PC-9 (cell line): ENCODE results near the gene CFAP119. TPM values are rescaled to one million over a fixed set of nuclear protein-coding genes. Genes with fewer than 3 reads are reported as not detected.

ENCODE experiments used
- BruUV-seq: library from RNA; stranded (reverse); fragments of 400-500 nt; replicated peaks from 2 replicates; lab custom pipeline; 2021; lab: Mats Ljungman, UMichigan
- CTCF ChIA-PET: fragments of 300-600 bp; sonication (Branson Sonifier 250); formaldehyde crosslinking; loops from one replicate; lab custom pipeline; 2022; ENCODE audit warnings: antibody characterized with exemption; lab: Charles Lee
- POLR2A ChIA-PET: fragments of 300-600 bp; sonication (Branson Sonifier 250); formaldehyde crosslinking; loops from one replicate; lab custom pipeline; 2022; ENCODE audit warnings: antibody characterized with exemption; ENCODE audit not compliant: unreplicated experiment; lab: Charles Lee
- DNase-seq, 2 experiments: peaks; one replicate each; pipeline versions ENCODE4 v3.0.0 to v3.0.0-alpha.2; 2015 to 2022; ENCODE audit warnings: mixed read lengths in 1 of 2
- H2AFZ ChIP-seq: fragments of 200-600 bp; sonication (generic); 2 replicates; pipeline ENCODE4 v1.8.1; 2017; ENCODE audit warnings: antibody characterized with exemption
- H3F3A ChIP-seq: fragments of 200-600 bp; sonication (generic); 2 replicates; pipeline ENCODE4 v1.8.1; 2017; ENCODE audit warnings: antibody characterized with exemption, mild to moderate bottlenecking, low read depth; ENCODE audit not compliant: insufficient read depth
- H3K27ac ChIP-seq: fragments of 200-600 bp; sonication (generic); 2 replicates; pipeline ENCODE4 v1.6.1; 2016; ENCODE audit warnings: mixed run types
- H3K27me3 ChIP-seq: fragments of 200-600 bp; sonication (generic); 2 replicates; pipeline ENCODE4 v1.6.1; 2016; ENCODE audit warnings: low read depth, mixed run types; ENCODE audit not compliant: insufficient read depth
- H3K36me3 ChIP-seq: fragments of 200-600 bp; sonication (generic); 2 replicates; pipeline ENCODE4 v1.6.1; 2016; ENCODE audit warnings: low read depth, mixed run types
- H3K4me1 ChIP-seq: fragments of 200-600 bp; sonication (generic); replicated peaks from 2 replicates; pipeline ENCODE4 v1.6.1; 2016; ENCODE audit warnings: mixed run types; ENCODE audit not compliant: insufficient read depth
- H3K4me2 ChIP-seq: fragments of 200-600 bp; sonication (generic); 2 replicates; pipeline ENCODE4 v1.6.1; 2017; ENCODE audit warnings: mixed run types
- H3K4me3 ChIP-seq: fragments of 200-600 bp; sonication (generic); 2 replicates; pipeline ENCODE4 v1.6.1; 2016; ENCODE audit warnings: mixed run types
- H3K79me2 ChIP-seq: fragments of 200-600 bp; sonication (generic); 2 replicates; pipeline ENCODE4 v1.6.1; 2017; ENCODE audit warnings: low read depth, mixed run types
- H3K9me2 ChIP-seq: fragments of 200-600 bp; sonication (generic); 2 replicates; pipeline ENCODE4 v1.8.1; 2017; ENCODE audit warnings: mild to moderate bottlenecking; ENCODE audit not compliant: insufficient read depth
- H3K9me3 ChIP-seq: fragments of 200-600 bp; sonication (generic); 2 replicates; pipeline ENCODE4 v1.8.1; 2016; ENCODE audit warnings: low read depth; ENCODE audit not compliant: insufficient read depth
- H4K20me1 ChIP-seq: fragments of 200-600 bp; sonication (generic); 2 replicates; pipeline ENCODE4 v1.8.1; 2017; ENCODE audit not compliant: insufficient read depth
- EZH2 ChIP-seq: fragments of 200-600 bp; sonication (generic); IDR thresholded peaks from 2 replicates; pipeline ENCODE4 v1.8.0; 2017; ENCODE audit warnings: antibody characterized with exemption, low read depth
- intact Hi-C: fragments of 100-400 bp; cut with micrococcal nuclease; formaldehyde crosslinking; loops from one replicate; pipeline ENCODE4 v1.10.0; 2022; ENCODE audit not compliant: unreplicated experiment
- total RNA-seq: library from RNA; stranded (reverse); gene quantifications from 2 replicates; pipeline ENCODE4 v1.2.3, GENCODE V29; 2021
- TF ChIP-seq, protein P1 (sequence below): fragments of 200-600 bp; sonication (generic); conservative IDR thresholded peaks from 2 replicates; pipeline ENCODE4 v1.6.1; 2017; ENCODE audit warnings: mixed run types, antibody characterized with exemption, mild to moderate bottlenecking, moderate library complexity

Gene CFAP119
- total RNA-seq, 1 experiment from 2014 or later = 19.9 TPM

DNA sequence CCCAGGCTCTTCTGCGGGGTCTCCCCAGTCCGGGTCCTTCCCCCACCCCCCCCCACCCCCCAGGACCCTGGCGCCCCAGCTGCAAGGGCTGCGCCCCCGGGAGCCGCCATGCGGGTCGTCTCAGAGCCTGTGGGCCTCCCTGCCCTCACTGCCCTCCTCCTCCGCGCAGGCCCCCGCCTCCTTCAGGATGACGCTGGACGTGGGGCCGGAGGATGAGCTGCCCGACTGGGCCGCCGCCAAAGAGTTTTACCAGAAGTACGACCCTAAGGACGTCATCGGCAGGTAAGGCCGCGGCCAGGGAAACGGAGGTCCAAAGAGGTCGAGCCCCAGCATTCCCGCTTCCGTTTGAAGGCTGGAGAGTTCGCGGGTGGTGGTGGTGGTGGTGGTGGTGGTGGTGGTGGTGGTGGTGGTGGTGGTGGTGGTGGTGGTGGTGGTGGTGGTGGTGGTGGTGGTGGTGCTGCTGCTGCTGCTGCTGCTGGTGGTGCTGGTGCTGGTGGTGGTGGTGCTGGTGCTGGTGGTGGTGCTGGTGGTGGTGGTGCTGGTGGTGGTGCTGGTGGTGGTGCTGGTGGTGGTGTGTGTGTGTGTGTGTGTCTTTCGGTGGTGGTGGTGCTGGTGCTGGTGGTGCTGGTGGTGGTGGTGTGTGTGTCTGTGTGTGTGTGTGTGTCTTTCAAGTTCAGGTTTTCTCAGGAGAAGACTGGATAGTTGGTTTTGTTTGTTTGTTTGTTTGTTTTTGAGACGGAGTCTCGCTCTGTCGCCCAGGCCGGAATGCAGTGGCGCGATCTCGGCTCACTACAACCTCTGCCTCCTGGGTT lies 13.0 kb downstream of the CFAP119 start:
- Histone ChIP-seq H3K27me3 (no peaks in the 10 kb centered on the region), H4K20me1 (no peaks in the 10 kb centered on the region), H3F3A (peaks cover 45% of the 10 kb centered on the region), H3K27ac (no peak overlapping the region), H3K9me3 (no peaks in the 10 kb centered on the region), H2AFZ (no peak overlapping the region), H3K4me1 (peaks cover 13% of the 10 kb centered on the region), H3K4me3 (peak overlapping the region; percentile 75), H3K79me2 (peaks cover 17% of the 10 kb centered on the region), H3K9me2 (no peaks in the 10 kb centered on the region), H3K4me2 (peak overlapping the region; percentile 73), H3K36me3 (peaks cover 26% of the 10 kb centered on the region)
- no peak for TF ChIP-seq EZH2
- TF ChIP-seq, protein P1, sequence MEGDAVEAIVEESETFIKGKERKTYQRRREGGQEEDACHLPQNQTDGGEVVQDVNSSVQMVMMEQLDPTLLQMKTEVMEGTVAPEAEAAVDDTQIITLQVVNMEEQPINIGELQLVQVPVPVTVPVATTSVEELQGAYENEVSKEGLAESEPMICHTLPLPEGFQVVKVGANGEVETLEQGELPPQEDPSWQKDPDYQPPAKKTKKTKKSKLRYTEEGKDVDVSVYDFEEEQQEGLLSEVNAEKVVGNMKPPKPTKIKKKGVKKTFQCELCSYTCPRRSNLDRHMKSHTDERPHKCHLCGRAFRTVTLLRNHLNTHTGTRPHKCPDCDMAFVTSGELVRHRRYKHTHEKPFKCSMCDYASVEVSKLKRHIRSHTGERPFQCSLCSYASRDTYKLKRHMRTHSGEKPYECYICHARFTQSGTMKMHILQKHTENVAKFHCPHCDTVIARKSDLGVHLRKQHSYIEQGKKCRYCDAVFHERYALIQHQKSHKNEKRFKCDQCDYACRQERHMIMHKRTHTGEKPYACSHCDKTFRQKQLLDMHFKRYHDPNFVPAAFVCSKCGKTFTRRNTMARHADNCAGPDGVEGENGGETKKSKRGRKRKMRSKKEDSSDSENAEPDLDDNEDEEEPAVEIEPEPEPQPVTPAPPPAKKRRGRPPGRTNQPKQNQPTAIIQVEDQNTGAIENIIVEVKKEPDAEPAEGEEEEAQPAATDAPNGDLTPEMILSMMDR = no peak
- CTCF ChIA-PET = no interaction called here
- intact Hi-C loops = loop anchor here (1.0 to 2.0 kb wide), 2 partner anchors 13 to 174 kb away; partner anchors contain the start of genes CFAP119, FBXL19 and RNF40
- POLR2A ChIA-PET = interaction anchor here (0.6 to 1.0 kb wide), 6 partner anchors 26 to 936 kb away, joined by 3 to 11 read pairs (median 4); no protein-coding TSS in a partner anchor
- BruUV-seq = no TSS peak
- DNase-seq = peak in 1 of 2 experiments; percentile 55

DNA sequence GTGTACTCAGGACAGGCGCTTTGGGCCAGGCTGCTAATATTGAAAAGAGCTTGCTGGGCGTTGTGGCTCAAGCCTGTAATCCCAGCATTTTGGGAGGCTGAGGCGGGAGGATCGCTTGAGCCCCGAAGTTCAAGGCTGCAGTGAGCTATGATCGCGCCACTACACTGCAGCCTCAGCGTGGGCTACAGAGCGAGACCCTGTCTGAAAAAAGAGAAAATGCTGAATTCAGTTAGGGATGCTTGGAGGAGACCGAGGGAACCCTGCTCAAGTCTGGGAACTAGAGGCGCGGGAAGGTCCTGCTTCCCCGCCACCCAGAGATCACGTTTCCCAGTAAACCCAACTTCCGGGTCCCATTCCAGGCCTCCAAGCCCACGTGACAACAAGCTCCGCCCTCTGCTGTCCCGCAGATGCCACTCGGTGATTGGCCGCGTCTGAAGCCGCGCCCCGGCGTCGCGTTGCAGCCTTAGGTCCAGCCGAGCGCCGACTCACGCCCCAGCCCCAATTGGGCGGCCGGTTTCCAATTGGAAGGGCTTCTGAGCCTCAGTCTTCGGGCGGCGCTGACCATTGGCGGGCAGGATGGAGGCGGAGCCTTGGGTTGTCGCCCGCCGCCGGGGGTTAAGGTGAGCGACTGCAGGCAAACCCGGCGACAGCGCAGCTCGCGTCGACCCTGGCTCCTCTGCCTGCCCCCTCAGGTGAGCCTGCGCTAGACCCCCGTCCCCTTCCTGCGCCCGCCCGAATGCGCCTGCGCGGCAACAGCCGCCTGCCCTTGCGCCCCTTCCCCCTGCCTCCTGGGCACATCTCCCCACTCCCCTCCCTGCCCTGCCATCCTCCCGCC lies 13.8 kb downstream of the CFAP119 start, which contains the start of gene PHKG2:
Gene PHKG2 (plus strand): TSS at position 627 of the 835 bp plus-strand sequence. CDS start 396 bp downstream, outside the sequence.
- Histone ChIP-seq H3K4me3 (peak within 1 kb of the TSS; percentile 75), H3K4me1 (peaks cover 13% of the 10 kb centered on the region), H3K36me3 (peaks cover 31% of the 10 kb centered on the region), H3K4me2 (peak within 1 kb of the TSS; percentile 75), H4K20me1 (no peaks in the 10 kb centered on the region), H3K9me2 (no peaks in the 10 kb centered on the region), H3K79me2 (peaks cover 23% of the 10 kb centered on the region), H3F3A (peaks cover 51% of the 10 kb centered on the region), H2AFZ (no peak within 1 kb of the TSS), H3K27ac (peak within 1 kb of the TSS; percentile 53), H3K27me3 (no peaks in the 10 kb centered on the region), H3K9me3 (no peaks in the 10 kb centered on the region)
- intact Hi-C loops = loop anchor here (1.0 to 2.0 kb wide), 2 partner anchors 14 to 175 kb away; partner anchors contain the start of genes CFAP119, FBXL19 and RNF40
- no TSS peak for BruUV-seq
- DNase-seq = peak; percentile 98 to 100
- ChIA-PET CTCF (no interaction called here), POLR2A (interaction anchor here (0.6 to 1.0 kb wide), 8 partner anchors 8 to 937 kb away, joined by 3 to 11 read pairs (median 4); no protein-coding TSS in a partner anchor)
- no peak for TF ChIP-seq EZH2
- TF ChIP-seq, protein P1 = no peak

DNA sequence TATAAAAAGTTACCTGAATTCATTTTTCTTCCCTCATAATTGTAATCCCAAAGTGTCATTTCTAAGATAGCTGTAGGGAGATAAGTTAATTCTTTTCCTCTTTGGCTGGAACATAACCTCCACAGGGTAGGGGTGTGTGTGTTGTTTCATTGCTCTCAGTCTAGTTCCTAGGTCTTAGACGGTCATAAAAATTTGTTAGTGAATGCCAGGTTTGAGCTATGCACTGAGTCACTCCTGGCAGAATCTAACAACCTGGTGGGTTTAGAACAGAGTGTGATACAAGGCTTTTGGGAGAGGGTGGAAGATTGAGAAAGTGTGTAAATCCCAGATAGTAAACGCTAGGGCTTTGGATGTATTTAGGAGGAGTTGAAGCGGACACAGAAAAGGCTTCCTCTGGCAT lies 14.5 kb downstream of the CFAP119 start:
- intact Hi-C loops = no loop called here

More for the DNA sequence above, 14.5 kb downstream of the CFAP119 start:
- DNase-seq = peak in 1 of 2 experiments; percentile 69
- BruUV-seq = no TSS peak
- CTCF ChIA-PET = no interaction called here
- H3F3A ChIP-seq = peaks cover 51% of the 10 kb centered on the region
- H3K27ac ChIP-seq = peak overlapping the region; percentile 53
- peaks cover 29% of the 10 kb centered on the region for H3K79me2 ChIP-seq
- peak overlapping the region; percentile 75 for H3K4me2 ChIP-seq
- H3K9me3 ChIP-seq = no peaks in the 10 kb centered on the region
- POLR2A ChIA-PET = interaction anchor here (0.6 to 0.8 kb wide), 3 partner anchors 153 to 228 kb away, joined by 3 to 7 read pairs (median 4); partner anchors contain the start of gene ZNF764
- peaks cover 38% of the 10 kb centered on the region for H3K36me3 ChIP-seq
- no peaks in the 10 kb centered on the region for H3K27me3 ChIP-seq
- TF ChIP-seq, protein P1 = no peak
- TF ChIP-seq EZH2 = no peak
- H4K20me1 ChIP-seq = 0 out of 2 replicates have a peak, but pooled peaks cover 6% of the 10 kb centered on the region
- no peak overlapping the region for H2AFZ ChIP-seq
- H3K4me1 ChIP-seq = peaks cover 16% of the 10 kb centered on the region
- peak overlapping the region; percentile 48; the same call in 1 of the 2 replicates for H3K4me3 ChIP-seq
- no peaks in the 10 kb centered on the region for H3K9me2 ChIP-seq
